ENCODE data around the gene RAP1GDS1.

RAP1GDS1 gene

GRCh38 chr4:98260579-98261404 lies at the start of gene RAP1GDS1:
Gene RAP1GDS1, plus strand, starts transcription at chr4:98261384. Its CDS starts 182 bp downstream, at chr4:98261566.
- TF ChIP-seq ZNF70 (CRISPR knock-in tag; IDR thresholded peaks at IDR 0.05): no peak
- TF ChIP-seq PATZ1 (CRISPR knock-in tag; IDR thresholded peaks at IDR 0.05; ENCODE audit: borderline replicate concordance): peak; percentile 84
- 0 out of 2 replicates have a peak, but pooled peaks have one; percentile 42 for TF ChIP-seq ESRRG (CRISPR knock-in tag; IDR thresholded peaks at IDR 0.05)
- no peak for TF ChIP-seq ZFP3 (CRISPR knock-in tag; IDR thresholded peaks at IDR 0.05)
- no peak for TF ChIP-seq RARB (CRISPR knock-in tag; IDR thresholded peaks at IDR 0.05)
- TF ChIP-seq CREB5 (CRISPR knock-in tag; IDR thresholded peaks at IDR 0.05; ENCODE audit: low read depth): 0 out of 2 replicates have a peak, but pooled peaks have one; percentile 28
- ATAC-seq: peak; percentile 89

GRCh38 chr4:98222306-98222705 lies 38.9 kb upstream of the RAP1GDS1 start:
- TF ChIP-seq PATZ1 (CRISPR knock-in tag; IDR thresholded peaks at IDR 0.05; ENCODE audit: borderline replicate concordance) (no peak), PPARA (CRISPR knock-in tag; IDR thresholded peaks at IDR 0.05; ENCODE audit: borderline replicate concordance) (no peak), ZFP3 (CRISPR knock-in tag; IDR thresholded peaks at IDR 0.05) (no peak)
- ATAC-seq: no peak

- TF ChIP-seq SNAI2 (CRISPR knock-in tag; IDR thresholded peaks at IDR 0.05) (no peak), BACH2 (CRISPR knock-in tag; IDR thresholded peaks at IDR 0.05; ENCODE audit: borderline replicate concordance) (no peak), TSHZ2 (CRISPR knock-in tag; IDR thresholded peaks at IDR 0.05) (no peak), PPARA (CRISPR knock-in tag; IDR thresholded peaks at IDR 0.05; ENCODE audit: borderline replicate concordance) (no peak), ZFP30 (CRISPR knock-in tag; IDR thresholded peaks at IDR 0.05) (no peak), ZNF8 (CRISPR knock-in tag; IDR thresholded peaks at IDR 0.05) (no peak), ARNTL (CRISPR knock-in tag; IDR thresholded peaks at IDR 0.05; ENCODE audit: borderline replicate concordance, low read depth) (no peak)
- ATAC-seq: no peak
These were observed 34.8 kb upstream of the RAP1GDS1 start for GRCh38 chr4:98226396-98226795.

- TF ChIP-seq OSR1 (CRISPR knock-in tag; IDR thresholded peaks at IDR 0.05) (no peak), CSRNP3 (CRISPR knock-in tag; IDR thresholded peaks at IDR 0.05) (no peak), CSDC2 (CRISPR knock-in tag; IDR thresholded peaks at IDR 0.05) (no peak), ZNF70 (CRISPR knock-in tag; IDR thresholded peaks at IDR 0.05) (no peak), ZNF565 (CRISPR knock-in tag; conservative IDR thresholded peaks at IDR 0.05; ENCODE audit: low read depth) (no peak), PATZ1 (CRISPR knock-in tag; IDR thresholded peaks at IDR 0.05; ENCODE audit: borderline replicate concordance) (no peak), RARB (CRISPR knock-in tag; IDR thresholded peaks at IDR 0.05) (no peak), ZNF8 (CRISPR knock-in tag; IDR thresholded peaks at IDR 0.05) (no peak)
These were observed 30.2 kb upstream of the RAP1GDS1 start for GRCh38 chr4:98230961-98231360.

More at GRCh38 chr4:98230961-98231360, 30.2 kb upstream of the RAP1GDS1 start:
- no peak for ATAC-seq

All from SK-N-SH treated with all-trans-retinoic acid at 6 μM for 48 hours (cell line).